PC-9 (cell line): ENCODE results near the gene SDK2.

ENCODE experiments used
- EZH2 ChIP-seq: fragments of 200-600 bp; sonication (generic); IDR thresholded peaks from 2 replicates; pipeline ENCODE4 v1.8.0; 2017; ENCODE audit warnings: antibody characterized with exemption, low read depth
- TF ChIP-seq, protein P1 (sequence below): fragments of 200-600 bp; sonication (generic); conservative IDR thresholded peaks from 2 replicates; pipeline ENCODE4 v1.6.1; 2017; ENCODE audit warnings: mixed run types, antibody characterized with exemption, mild to moderate bottlenecking, moderate library complexity

DNA sequence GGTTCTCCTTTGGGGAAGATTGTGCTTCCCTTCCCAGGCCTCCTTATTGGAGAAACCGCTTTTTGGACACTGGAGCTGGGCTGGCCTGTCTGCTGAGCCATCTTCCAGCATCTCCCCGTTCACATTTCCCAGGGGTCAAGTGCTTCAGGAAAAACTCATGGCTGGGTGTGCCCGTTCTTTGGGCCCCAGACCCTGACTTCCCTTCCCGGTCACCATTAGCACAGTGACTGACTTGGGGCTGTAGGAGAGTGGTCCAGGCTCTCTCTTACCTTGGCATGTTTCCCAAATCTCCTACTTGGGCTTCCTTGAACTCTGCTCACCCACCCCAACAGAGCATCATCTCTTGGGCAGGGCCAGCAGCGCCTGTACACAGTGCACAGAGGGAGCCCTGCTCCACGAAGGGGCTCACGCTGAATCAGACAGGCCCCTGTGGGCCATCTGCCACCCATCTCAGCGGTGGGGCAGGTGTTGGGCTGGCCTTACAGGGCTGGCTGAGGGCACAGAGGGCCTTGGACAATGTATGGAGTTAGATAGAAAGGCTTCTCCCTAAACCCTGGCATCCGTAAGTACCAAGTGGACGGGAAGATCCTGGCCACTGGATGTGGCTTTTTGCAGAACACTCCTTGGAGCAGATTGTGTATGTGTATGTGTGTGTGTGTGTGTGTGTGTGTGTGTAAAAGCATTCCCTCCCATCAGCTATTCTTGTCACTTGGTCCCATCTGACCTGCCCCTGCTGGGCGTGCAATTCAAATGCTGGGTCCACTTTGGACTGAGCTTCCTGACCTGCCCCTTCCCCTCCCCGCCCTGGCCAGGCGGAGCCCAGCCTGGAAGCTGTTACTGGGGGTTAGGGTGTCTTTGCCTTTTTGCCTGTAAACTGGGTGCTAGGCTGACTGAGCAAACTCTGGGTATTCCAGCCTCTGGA, 307.6 kb downstream of the SDK2 start:
- TF ChIP-seq, protein P1, sequence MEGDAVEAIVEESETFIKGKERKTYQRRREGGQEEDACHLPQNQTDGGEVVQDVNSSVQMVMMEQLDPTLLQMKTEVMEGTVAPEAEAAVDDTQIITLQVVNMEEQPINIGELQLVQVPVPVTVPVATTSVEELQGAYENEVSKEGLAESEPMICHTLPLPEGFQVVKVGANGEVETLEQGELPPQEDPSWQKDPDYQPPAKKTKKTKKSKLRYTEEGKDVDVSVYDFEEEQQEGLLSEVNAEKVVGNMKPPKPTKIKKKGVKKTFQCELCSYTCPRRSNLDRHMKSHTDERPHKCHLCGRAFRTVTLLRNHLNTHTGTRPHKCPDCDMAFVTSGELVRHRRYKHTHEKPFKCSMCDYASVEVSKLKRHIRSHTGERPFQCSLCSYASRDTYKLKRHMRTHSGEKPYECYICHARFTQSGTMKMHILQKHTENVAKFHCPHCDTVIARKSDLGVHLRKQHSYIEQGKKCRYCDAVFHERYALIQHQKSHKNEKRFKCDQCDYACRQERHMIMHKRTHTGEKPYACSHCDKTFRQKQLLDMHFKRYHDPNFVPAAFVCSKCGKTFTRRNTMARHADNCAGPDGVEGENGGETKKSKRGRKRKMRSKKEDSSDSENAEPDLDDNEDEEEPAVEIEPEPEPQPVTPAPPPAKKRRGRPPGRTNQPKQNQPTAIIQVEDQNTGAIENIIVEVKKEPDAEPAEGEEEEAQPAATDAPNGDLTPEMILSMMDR = no peak
- TF ChIP-seq EZH2 = no peak
